ENCODE data around the gene PALD1.

PALD1 gene

GRCh38 chr10:70458329-70459060, 20.1 kb upstream of the PALD1 start:
- peak; percentile 54 for DNase-seq

- no peak for DNase-seq
These were observed 19.4 kb upstream of the PALD1 start for GRCh38 chr10:70459061-70459773.

GRCh38 chr10:70459774-70460490, 18.6 kb upstream of the PALD1 start:
- DNase-seq: no peak

GRCh38 chr10:70461397-70462348, 16.9 kb upstream of the PALD1 start:
- peak; percentile 67 for DNase-seq

- no peak for DNase-seq
These were observed 16.1 kb upstream of the PALD1 start for GRCh38 chr10:70462349-70462984.

GRCh38 chr10:70465278-70465677, 13.3 kb upstream of the PALD1 start:
- no peak for DNase-seq

GRCh38 chr10:70465832-70466231, 12.7 kb upstream of the PALD1 start:
- no peak for DNase-seq

GRCh38 chr10:70466951-70467350, 11.6 kb upstream of the PALD1 start:
- DNase-seq: no peak

- no peak for DNase-seq
These were observed 5.6 kb upstream of the PALD1 start for GRCh38 chr10:70472799-70473454.

- DNase-seq: no peak
These were observed 3.8 kb upstream of the PALD1 start for GRCh38 chr10:70474780-70475179.

GRCh38 chr10:70475661-70476060, 2.9 kb upstream of the PALD1 start:
- no peak for DNase-seq

GRCh38 chr10:70476249-70477035, 2.1 kb upstream of the PALD1 start:
- DNase-seq: no peak

GRCh38 chr10:70477661-70478162, 855 bp upstream of the PALD1 start:
- DNase-seq: peak; percentile 82

- no peak for DNase-seq
These were observed 606 bp downstream of the PALD1 start for GRCh38 chr10:70479165-70479581.

GRCh38 chr10:70479626-70480238, 1.2 kb downstream of the PALD1 start:
- no peak for DNase-seq

GRCh38 chr10:70480239-70480861, 1.8 kb downstream of the PALD1 start:
- peak; percentile 37 for DNase-seq

GRCh38 chr10:70481105-70481504, 2.5 kb downstream of the PALD1 start:
- no peak for DNase-seq

GRCh38 chr10:70481831-70482530, 3.4 kb downstream of the PALD1 start:
- no peak for DNase-seq

Measured in CD4-positive, alpha-beta T cell treated with Interleukin-6 for 4 hours (primary cell).